HEK293T (cell line): ENCODE measurements around the gene EPHX1.

Experiments used
- BHLHE40 ChIP-seq: fragments of 450-650 bp; IDR thresholded peaks from 2 replicates; pipeline ENCODE4 v1.6.1; 2016; ENCODE audit warnings: mild to moderate bottlenecking, moderate library complexity, borderline replicate concordance
- FOXA1 ChIP-seq: fragments of 450-650 bp; IDR thresholded peaks from 2 replicates; pipeline ENCODE4 v1.6.1; 2016; ENCODE audit warnings: mild to moderate bottlenecking
- FOXK2 ChIP-seq: fragments of 450-650 bp; IDR thresholded peaks from 2 replicates; pipeline ENCODE4 v1.6.1; 2016; ENCODE audit warnings: mild to moderate bottlenecking
- FOXM1 ChIP-seq: fragments of 450-650 bp; IDR thresholded peaks from 2 replicates; pipeline ENCODE4 v1.6.1; 2017; ENCODE audit warnings: mild to moderate bottlenecking, borderline replicate concordance
- NFRKB ChIP-seq: fragments of 450-650 bp; IDR thresholded peaks from 2 replicates; pipeline ENCODE4 v1.6.1; 2016; ENCODE audit warnings: mild to moderate bottlenecking, moderate library complexity
- SUZ12 ChIP-seq: fragments of 450-650 bp; IDR thresholded peaks from 2 replicates; pipeline ENCODE4 v1.6.1; 2016; ENCODE audit warnings: mild to moderate bottlenecking
- ZNF384 ChIP-seq: fragments of 450-650 bp; IDR thresholded peaks from 2 replicates; pipeline ENCODE4 v1.6.1; 2016
- TF ChIP-seq, protein P1 (sequence below): fragments of 450-650 bp; IDR thresholded peaks from 2 replicates; pipeline ENCODE4 v1.6.1; 2016

DNA sequence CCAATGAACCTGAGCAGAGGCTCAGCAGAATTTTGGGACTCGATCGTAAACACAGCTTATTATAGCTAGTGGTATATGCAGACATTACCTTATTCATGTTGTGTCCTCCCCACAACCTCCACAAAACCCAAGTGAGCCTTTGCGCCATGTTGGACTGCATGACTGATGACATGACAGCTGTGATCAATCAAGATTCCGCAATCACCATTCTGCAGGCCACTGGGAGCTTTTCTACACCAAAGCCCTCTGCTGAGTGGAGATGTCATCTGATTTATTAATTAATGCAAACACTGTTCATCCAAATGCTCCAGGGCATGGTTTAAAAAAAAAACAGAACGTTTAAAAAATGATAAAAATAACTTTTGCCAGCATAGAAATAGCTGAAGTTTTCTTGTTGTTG is 40.2 kb upstream of the EPHX1 start:
- TF ChIP-seq BHLHE40 (no peak), SUZ12 (no peak), FOXK2 (no peak), FOXA1 (no peak), ZNF384 (no peak), NFRKB (no peak), FOXM1 (no peak)
- TF ChIP-seq, protein P1, sequence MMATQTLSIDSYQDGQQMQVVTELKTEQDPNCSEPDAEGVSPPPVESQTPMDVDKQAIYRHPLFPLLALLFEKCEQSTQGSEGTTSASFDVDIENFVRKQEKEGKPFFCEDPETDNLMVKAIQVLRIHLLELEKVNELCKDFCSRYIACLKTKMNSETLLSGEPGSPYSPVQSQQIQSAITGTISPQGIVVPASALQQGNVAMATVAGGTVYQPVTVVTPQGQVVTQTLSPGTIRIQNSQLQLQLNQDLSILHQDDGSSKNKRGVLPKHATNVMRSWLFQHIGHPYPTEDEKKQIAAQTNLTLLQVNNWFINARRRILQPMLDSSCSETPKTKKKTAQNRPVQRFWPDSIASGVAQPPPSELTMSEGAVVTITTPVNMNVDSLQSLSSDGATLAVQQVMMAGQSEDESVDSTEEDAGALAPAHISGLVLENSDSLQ = no peak
